ENCODE results near the gene KRT38.

Gene KRT38

DNA sequence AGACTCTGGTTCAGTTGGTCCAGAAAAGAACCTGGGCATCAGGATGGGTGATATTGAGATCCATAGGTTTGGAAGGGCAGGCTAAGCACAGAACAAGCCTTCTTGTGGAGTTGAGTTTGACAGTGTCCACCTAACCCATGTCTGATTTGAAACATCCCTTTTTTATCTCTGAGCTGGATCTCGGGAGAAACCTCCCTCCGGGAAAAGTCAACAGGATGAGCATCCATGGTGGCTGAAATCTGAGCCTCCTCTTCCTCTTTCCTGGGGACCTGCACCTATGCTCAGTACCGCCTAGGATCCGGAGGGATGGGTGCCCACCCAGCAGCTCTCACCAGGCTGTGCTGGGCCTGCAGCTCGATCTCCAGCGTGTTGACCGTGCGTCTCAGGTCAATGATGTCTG is 23.0 kb upstream of the KRT38 start:
- no peak for DNase-seq (ENCODE audit: low read depth)
- TF ChIP-seq, protein P1, sequence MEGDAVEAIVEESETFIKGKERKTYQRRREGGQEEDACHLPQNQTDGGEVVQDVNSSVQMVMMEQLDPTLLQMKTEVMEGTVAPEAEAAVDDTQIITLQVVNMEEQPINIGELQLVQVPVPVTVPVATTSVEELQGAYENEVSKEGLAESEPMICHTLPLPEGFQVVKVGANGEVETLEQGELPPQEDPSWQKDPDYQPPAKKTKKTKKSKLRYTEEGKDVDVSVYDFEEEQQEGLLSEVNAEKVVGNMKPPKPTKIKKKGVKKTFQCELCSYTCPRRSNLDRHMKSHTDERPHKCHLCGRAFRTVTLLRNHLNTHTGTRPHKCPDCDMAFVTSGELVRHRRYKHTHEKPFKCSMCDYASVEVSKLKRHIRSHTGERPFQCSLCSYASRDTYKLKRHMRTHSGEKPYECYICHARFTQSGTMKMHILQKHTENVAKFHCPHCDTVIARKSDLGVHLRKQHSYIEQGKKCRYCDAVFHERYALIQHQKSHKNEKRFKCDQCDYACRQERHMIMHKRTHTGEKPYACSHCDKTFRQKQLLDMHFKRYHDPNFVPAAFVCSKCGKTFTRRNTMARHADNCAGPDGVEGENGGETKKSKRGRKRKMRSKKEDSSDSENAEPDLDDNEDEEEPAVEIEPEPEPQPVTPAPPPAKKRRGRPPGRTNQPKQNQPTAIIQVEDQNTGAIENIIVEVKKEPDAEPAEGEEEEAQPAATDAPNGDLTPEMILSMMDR (IDR thresholded peaks at IDR 0.05; ENCODE audit: control insufficient read depth, extremely low read depth, insufficient read depth), result no peak
- H3K4me3 ChIP-seq (ENCODE audit: low read depth, low read length), result no peak overlapping the region

DNA sequence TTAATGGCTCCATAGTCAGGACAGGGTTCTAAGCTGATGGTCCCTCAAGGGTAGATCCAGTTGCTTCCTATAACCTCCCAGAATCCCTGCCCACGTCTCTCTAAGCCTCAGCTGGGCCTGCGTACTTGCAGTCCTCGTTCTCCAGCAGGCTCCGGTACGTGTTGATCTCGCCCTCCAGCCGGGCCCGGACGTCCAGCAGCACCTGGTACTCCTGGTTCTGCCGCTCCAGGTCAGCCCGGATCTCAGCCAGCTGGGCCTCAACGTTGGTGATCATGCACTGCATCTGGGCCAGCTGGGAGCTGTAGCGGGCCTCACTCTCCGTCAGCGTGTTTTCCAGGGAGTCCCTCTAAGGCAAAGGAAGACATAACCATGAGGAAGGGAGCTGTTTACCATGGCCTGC is 21.9 kb upstream of the KRT38 start:
- DNase-seq (ENCODE audit: low read depth), result no peak
- TF ChIP-seq, protein P1 (IDR thresholded peaks at IDR 0.05; ENCODE audit: control insufficient read depth, extremely low read depth, insufficient read depth), result no peak
- H3K4me3 ChIP-seq (ENCODE audit: low read depth, low read length), result no peak overlapping the region

DNA sequence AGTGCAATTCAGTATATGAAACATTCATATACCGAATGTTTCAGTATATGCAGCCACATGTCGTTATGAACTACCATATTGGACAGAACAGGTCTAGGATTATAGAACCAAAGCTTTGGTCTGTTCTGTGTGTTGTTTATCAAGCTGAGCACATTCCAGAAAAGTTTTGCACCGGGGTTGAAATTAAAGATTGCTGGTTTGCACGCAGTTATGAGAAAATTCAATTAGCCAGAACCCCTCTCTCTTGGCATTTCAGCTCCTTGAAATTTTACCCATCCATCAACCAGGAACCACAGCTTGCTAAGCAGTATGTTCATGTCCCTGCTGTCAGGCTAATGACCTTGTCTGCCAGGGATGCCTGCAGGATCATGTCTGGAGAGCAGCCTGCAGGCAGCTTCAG is 16.9 kb upstream of the KRT38 start:
- TF ChIP-seq, protein P1 (IDR thresholded peaks at IDR 0.05; ENCODE audit: control insufficient read depth, extremely low read depth, insufficient read depth), result no peak
- no peak for DNase-seq (ENCODE audit: low read depth)
- no peak overlapping the region for H3K4me3 ChIP-seq (ENCODE audit: low read depth, low read length)

DNA sequence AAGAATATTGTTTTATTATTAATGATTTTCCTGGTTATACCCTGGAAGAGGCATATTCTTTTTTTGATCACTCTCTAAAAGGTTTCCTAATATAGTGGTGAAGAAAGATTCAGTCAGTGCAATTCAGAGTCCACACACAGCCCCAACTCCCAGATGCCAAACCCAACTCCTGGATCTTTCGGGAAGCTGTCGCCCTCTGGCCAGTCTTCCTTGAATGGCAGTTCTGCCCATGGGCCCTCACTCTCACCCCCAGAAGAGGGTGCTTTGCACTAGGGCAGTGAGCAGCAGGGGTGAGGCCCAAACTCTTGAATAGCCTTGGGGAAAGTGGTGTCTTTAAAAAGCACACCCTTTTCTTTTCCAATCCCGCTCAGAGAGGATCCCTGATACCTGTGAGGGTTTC is 15.4 kb upstream of the KRT38 start:
- TF ChIP-seq, protein P1 (IDR thresholded peaks at IDR 0.05; ENCODE audit: control insufficient read depth, extremely low read depth, insufficient read depth), result no peak
- no peak for DNase-seq (ENCODE audit: low read depth)
- H3K4me3 ChIP-seq (ENCODE audit: low read depth, low read length), result no peak overlapping the region

DNA sequence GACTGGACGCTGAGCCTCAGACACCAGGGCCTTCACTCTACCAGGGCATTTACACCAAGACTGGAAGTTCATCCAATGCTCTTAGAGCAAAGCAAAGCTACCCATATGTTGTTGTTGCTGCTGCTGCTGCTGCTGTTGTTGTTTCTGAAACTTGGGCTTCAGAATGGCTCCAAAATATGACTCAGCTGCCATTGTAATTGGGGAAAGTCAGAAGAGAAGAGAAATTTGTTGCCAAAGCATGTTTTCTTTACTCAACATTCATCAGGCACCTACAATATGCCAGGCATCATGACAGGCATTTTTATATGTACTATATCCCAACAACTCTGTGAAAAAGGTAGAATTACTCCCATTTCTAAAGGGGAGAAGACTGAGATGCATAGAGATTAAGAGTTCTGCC is 14.5 kb upstream of the KRT38 start:
- no peak overlapping the region for H3K4me3 ChIP-seq (ENCODE audit: low read depth, low read length)
- TF ChIP-seq, protein P1 (IDR thresholded peaks at IDR 0.05; ENCODE audit: control insufficient read depth, extremely low read depth, insufficient read depth), result no peak
- no peak for DNase-seq (ENCODE audit: low read depth)

DNA sequence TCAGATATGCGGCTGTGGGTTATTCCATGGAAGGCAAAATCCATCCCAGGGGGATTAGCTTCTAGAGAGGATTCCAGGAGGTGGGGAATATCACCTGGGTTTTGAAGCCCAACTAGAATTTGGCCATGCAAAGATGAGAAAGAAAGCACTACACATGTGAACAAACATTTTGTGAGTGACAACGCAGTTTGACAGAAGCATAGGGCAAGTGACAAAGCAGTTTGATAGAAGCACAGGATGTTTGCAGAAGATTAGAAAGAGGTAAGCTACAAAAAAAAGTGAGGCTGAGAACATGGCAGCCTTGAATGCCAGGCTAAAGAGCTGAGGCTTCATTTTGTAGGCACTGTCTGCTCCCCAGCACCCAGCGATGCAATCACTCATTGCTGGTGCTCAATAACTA is 12.3 kb upstream of the KRT38 start:
- DNase-seq (ENCODE audit: low read depth), result no peak
- TF ChIP-seq, protein P1 (IDR thresholded peaks at IDR 0.05; ENCODE audit: control insufficient read depth, extremely low read depth, insufficient read depth), result no peak
- no peak overlapping the region for H3K4me3 ChIP-seq (ENCODE audit: low read depth, low read length)

DNA sequence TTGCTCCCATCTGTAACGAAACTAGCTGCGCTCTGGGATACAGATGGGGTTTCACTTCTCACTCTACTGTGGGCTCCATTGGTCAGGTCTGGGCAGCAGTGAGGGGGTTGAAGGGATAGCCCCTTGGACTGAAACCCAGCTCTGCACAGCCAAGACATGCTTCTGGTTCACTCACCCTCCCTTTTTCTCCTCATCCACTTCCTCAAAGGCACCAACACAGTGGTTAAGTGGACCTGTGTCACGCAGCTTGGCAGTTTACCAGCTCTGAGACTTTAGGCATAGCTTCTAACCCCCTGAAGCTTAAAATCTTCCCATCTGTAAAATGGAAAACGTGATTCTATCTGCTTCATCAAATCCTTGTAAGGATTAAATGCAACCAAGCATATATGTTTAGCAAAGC is 11.5 kb upstream of the KRT38 start:
- no peak for DNase-seq (ENCODE audit: low read depth)

More for the DNA sequence above, 11.5 kb upstream of the KRT38 start:
- H3K4me3 ChIP-seq (ENCODE audit: low read depth, low read length), result no peak overlapping the region
- TF ChIP-seq, protein P1 (IDR thresholded peaks at IDR 0.05; ENCODE audit: control insufficient read depth, extremely low read depth, insufficient read depth), result no peak
